ENCODE data around the gene SHMT2. TPM values are rescaled to one million over a fixed set of nuclear protein-coding genes. Genes with fewer than 3 reads are reported as not detected.

SHMT2 gene
- total RNA-seq, 1 experiment from 2014 or later, result 227 TPM

- Histone ChIP-seq H2AFZ (peak overlapping the region; percentile 70; the same call in 1 of the 2 replicates), H3K9me3 (ENCODE audit: insufficient read depth, low read depth) (no peaks in the 10 kb centered on the region), H3K27me3 (ENCODE audit: insufficient read depth, low read depth) (peaks cover 30% of the 10 kb centered on the region), H3K27ac (no peak overlapping the region), H3K4me3 (peak overlapping the region; percentile 66), H3K4me1 (replicated peaks; ENCODE audit: insufficient read depth) (0 out of 2 replicates have a peak, but pooled peaks cover 12% of the 10 kb centered on the region), H3K79me2 (ENCODE audit: low read depth) (no peaks in the 10 kb centered on the region), H3K9me2 (ENCODE audit: insufficient read depth) (no peaks in the 10 kb centered on the region), H4K20me1 (ENCODE audit: insufficient read depth) (no peaks in the 10 kb centered on the region), H3F3A (ENCODE audit: insufficient read depth, low read depth) (peaks cover 48% of the 10 kb centered on the region; the same call in 1 of the 2 replicates), H3K36me3 (ENCODE audit: low read depth) (no peaks in the 10 kb centered on the region), H3K4me2 (peak overlapping the region; percentile 99)
- BruUV-seq (replicated peaks), result no TSS peak
- TF ChIP-seq EZH2 (IDR thresholded peaks at IDR 0.05; ENCODE audit: low read depth) (no peak), CTCF (conservative IDR thresholded peaks at IDR 0.05) (peak; percentile 83)
- intact Hi-C loops (cut with micrococcal nuclease; ENCODE audit: unreplicated experiment), result loop anchor here (1.0 to 10.0 kb wide), 6 partner anchors 30 to 488 kb away; partner anchors contain the start of genes PRIM1 and STAT6
- ChIA-PET CTCF (interaction anchor here (0.6 to 2.5 kb wide), 13 partner anchors 13 to 1196 kb away, joined by 3 to 25 read pairs (median 4); partner anchors contain the start of gene SHMT2), POLR2A (ENCODE audit: unreplicated experiment) (interaction anchor here (0.6 to 0.7 kb wide), 3 partner anchors 119 to 131 kb away, joined by 8 to 15 read pairs (median 12); partner anchors contain the start of gene STAT6)
- peak; percentile 65 to 71 for DNase-seq
These were observed 13.4 kb downstream of the SHMT2 start for GRCh38 chr12:57242691-57243454.

DNA sequence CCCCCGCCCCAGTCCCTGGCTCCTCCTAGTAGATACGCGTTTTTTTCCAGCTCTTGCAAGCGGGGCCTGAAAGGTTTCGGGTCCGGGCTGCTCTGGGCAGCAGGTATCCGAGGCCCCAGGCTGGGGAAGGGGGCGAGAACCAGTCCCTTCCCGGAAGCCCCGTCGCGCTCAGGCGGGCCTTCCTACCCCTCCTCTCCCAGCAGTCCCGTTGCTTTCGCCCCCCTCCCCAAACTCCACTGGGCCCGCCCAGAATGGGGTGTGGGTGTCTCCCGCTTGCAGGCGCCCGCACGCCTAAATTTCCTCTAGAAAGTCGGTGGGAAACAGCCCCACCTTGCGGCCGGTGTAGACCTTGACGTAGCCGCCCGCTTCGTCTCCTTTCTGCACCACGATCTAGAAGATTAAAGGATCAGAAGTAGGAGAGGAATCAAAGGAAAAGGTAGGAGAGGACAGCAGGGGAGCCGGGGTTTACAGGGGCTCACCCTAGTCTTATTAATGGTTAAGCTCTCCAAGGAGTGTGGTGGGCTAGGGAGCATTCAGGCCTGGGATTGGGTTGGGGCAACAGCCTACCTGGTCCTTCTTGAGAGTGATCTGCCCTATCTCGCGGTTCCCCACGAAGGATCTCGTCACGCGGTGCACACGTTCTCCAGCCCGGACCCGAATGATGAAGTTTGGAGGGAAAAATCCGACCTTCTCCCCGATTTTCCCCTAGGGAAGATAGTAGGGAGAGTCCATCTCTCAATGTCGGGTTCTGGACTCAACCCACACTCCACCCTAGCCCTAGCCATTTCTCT is 14.2 kb downstream of the SHMT2 start:
- H3K27me3 ChIP-seq (ENCODE audit: insufficient read depth, low read depth), result peaks cover 30% of the 10 kb centered on the region
- H3K4me3 ChIP-seq, result peak overlapping the region; percentile 66; the same call in 1 of the 2 replicates
- BruUV-seq (replicated peaks), result no TSS peak
- H3K79me2 ChIP-seq (ENCODE audit: low read depth), result no peaks in the 10 kb centered on the region
- ChIA-PET POLR2A (ENCODE audit: unreplicated experiment) (interaction anchor here (0.6 to 0.7 kb wide), 2 partner anchors 120 to 132 kb away, joined by 12 to 15 read pairs; partner anchors contain the start of gene STAT6), CTCF (interaction anchor here (0.6 to 2.5 kb wide), 9 partner anchors 16 to 472 kb away, joined by 3 to 25 read pairs (median 4); no protein-coding TSS in a partner anchor)
- no peaks in the 10 kb centered on the region for H3K9me3 ChIP-seq (ENCODE audit: insufficient read depth, low read depth)
- H3K4me2 ChIP-seq, result peak overlapping the region; percentile 99
- no peaks in the 10 kb centered on the region for H3K36me3 ChIP-seq (ENCODE audit: low read depth)
- H3K27ac ChIP-seq, result no peak overlapping the region
- 0 out of 2 replicates have a peak, but pooled peaks cover 12% of the 10 kb centered on the region for H3K4me1 ChIP-seq (replicated peaks; ENCODE audit: insufficient read depth)
- TF ChIP-seq CTCF (conservative IDR thresholded peaks at IDR 0.05) (peak; percentile 76), EZH2 (IDR thresholded peaks at IDR 0.05; ENCODE audit: low read depth) (no peak)
- no peaks in the 10 kb centered on the region for H4K20me1 ChIP-seq (ENCODE audit: insufficient read depth)
- H3K9me2 ChIP-seq (ENCODE audit: insufficient read depth), result no peaks in the 10 kb centered on the region
- peak; percentile 62 to 82 for DNase-seq
- intact Hi-C loops (cut with micrococcal nuclease; ENCODE audit: unreplicated experiment), result loop anchor here (1.0 to 10.0 kb wide), 6 partner anchors 30 to 489 kb away; partner anchors contain the start of genes PRIM1 and STAT6
- H3F3A ChIP-seq (ENCODE audit: insufficient read depth, low read depth), result peaks cover 40% of the 10 kb centered on the region; the same call in 1 of the 2 replicates
- peak overlapping the region; percentile 70 for H2AFZ ChIP-seq

DNA sequence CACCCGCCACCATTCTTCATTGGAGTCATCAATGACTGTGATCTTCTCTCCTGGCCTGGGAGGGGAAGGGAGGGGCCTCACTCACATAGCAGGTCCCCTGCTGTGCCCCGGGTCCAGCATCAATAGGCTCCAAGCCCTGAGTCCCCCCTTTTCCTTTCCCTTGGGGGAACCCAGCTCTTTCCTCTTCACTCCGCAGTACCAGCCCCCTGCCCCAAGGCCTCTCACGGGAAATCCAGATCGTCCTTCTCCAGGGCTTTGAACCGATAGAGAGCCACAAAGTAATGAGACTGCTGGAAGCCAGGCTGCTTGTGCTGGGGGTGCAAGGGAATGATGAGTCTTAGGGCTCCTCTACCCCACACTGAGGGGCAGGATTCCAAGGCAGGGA is 14.8 kb downstream of the SHMT2 start:
- DNase-seq, result no peak
- H4K20me1 ChIP-seq (ENCODE audit: insufficient read depth), result no peaks in the 10 kb centered on the region
- no peaks in the 10 kb centered on the region for H3K36me3 ChIP-seq (ENCODE audit: low read depth)
- H3K27me3 ChIP-seq (ENCODE audit: insufficient read depth, low read depth), result peaks cover 30% of the 10 kb centered on the region
- H3K27ac ChIP-seq, result no peak overlapping the region
- H3K9me3 ChIP-seq (ENCODE audit: insufficient read depth, low read depth), result no peaks in the 10 kb centered on the region
- H3K79me2 ChIP-seq (ENCODE audit: low read depth), result no peaks in the 10 kb centered on the region
- BruUV-seq (replicated peaks), result no TSS peak
- no peak overlapping the region for H3K4me2 ChIP-seq
- ChIA-PET POLR2A (ENCODE audit: unreplicated experiment) (no interaction called here), CTCF (interaction anchor here (2.5 kb wide), 1 partner anchor 31 kb away, joined by 25 read pairs; no protein-coding TSS in a partner anchor)
- TF ChIP-seq CTCF (conservative IDR thresholded peaks at IDR 0.05), result no peak
- no peak for TF ChIP-seq EZH2 (IDR thresholded peaks at IDR 0.05; ENCODE audit: low read depth)
- no peak overlapping the region for H3K4me3 ChIP-seq
- intact Hi-C loops (cut with micrococcal nuclease; ENCODE audit: unreplicated experiment), result loop anchor here (5.0 to 10.0 kb wide), 3 partner anchors 62 to 490 kb away; partner anchors contain the start of genes PRIM1 and STAT6
- H2AFZ ChIP-seq, result no peak overlapping the region
- H3K4me1 ChIP-seq (replicated peaks; ENCODE audit: insufficient read depth), result 0 out of 2 replicates have a peak, but pooled peaks cover 12% of the 10 kb centered on the region
- H3F3A ChIP-seq (ENCODE audit: insufficient read depth, low read depth), result peaks cover 40% of the 10 kb centered on the region; the same call in 1 of the 2 replicates
- H3K9me2 ChIP-seq (ENCODE audit: insufficient read depth), result no peaks in the 10 kb centered on the region

Data from PC-9 (cell line).